WTC11 (cell line): Measurements from ENCODE around the gene ZNF548. TPM values are rescaled to one million over a fixed set of nuclear protein-coding genes. Genes with fewer than 3 reads are reported as not detected.

Source experiments
- ATAC-seq: fragments of 200-7000 bp; cut with Tn5 transposase; 2 replicates; pipeline ENCODE4 v1.10.0; 2021; ENCODE audit warnings: mild to moderate bottlenecking, moderate library complexity
- CTCF ChIA-PET: fragments of 300-600 bp; sonication (Branson Sonifier 250); formaldehyde crosslinking; loops from one replicate; lab custom pipeline; 2021; ENCODE audit warnings: antibody characterized with exemption; lab: Charles Lee
- POLR2A ChIA-PET: fragments of 350-600 bp; sonication (Branson Sonifier 250); formaldehyde crosslinking; loops from one replicate; lab custom pipeline; 2021; ENCODE audit warnings: antibody characterized with exemption; lab: Charles Lee
- DNase-seq: peaks from one replicate; pipeline ENCODE4 v3.0.0; 2021; ENCODE audit warnings: low spot score
- H3K27ac Mint-ChIP-seq: 2 replicates; pipeline ENCODE4 v1.8.0; 2021; ENCODE audit warnings: mixed read lengths
- H3K27me3 Mint-ChIP-seq: 2 replicates; pipeline ENCODE4 v1.8.0; 2021; ENCODE audit warnings: low read depth, mild to moderate bottlenecking, moderate library complexity, mixed read lengths
- H3K36me3 Mint-ChIP-seq: 2 replicates; pipeline ENCODE4 v1.8.0; 2021; ENCODE audit warnings: mixed read lengths
- H3K4me1 Mint-ChIP-seq: 2 replicates; pipeline ENCODE4 v1.8.0; 2022; ENCODE audit warnings: mixed read lengths
- H3K4me3 Mint-ChIP-seq: 2 replicates; pipeline ENCODE4 v1.8.0; 2021; ENCODE audit warnings: mild to moderate bottlenecking, moderate library complexity, mixed read lengths
- H3K9me3 Mint-ChIP-seq: 2 replicates; pipeline ENCODE4 v1.8.0; 2021; ENCODE audit warnings: mixed read lengths
- GABPB1 ChIP-seq: sonication (generic); formaldehyde crosslinking; IDR thresholded peaks from 2 replicates; pipeline ENCODE4 v1.8.1; 2023; ENCODE audit warnings: mild to moderate bottlenecking, missing genetic modification reagents
- NR2C2 ChIP-seq: sonication (generic); formaldehyde crosslinking; IDR thresholded peaks from 2 replicates; pipeline ENCODE4 v1.8.0; 2022; ENCODE audit warnings: mild to moderate bottlenecking, missing genetic modification reagents
- OVOL2 ChIP-seq: fragments of 250-450 bp; sonication (Bioruptor Pico); IDR thresholded peaks from 2 replicates; pipeline ENCODE4 v1.9.0; 2021; ENCODE audit warnings: mild to moderate bottlenecking, borderline replicate concordance
- SOX15 ChIP-seq: fragments of 250-450 bp; sonication (Bioruptor Pico); IDR thresholded peaks from 2 replicates; pipeline ENCODE4 v1.9.0; 2021; ENCODE audit warnings: mild to moderate bottlenecking
- ZNF138 ChIP-seq: sonication (generic); formaldehyde crosslinking; conservative IDR thresholded peaks from 2 replicates; pipeline ENCODE4 v1.8.1; 2022; ENCODE audit warnings: mild to moderate bottlenecking, moderate library complexity, missing genetic modification reagents
- ZNF232 ChIP-seq: sonication (generic); formaldehyde crosslinking; IDR thresholded peaks from 2 replicates; pipeline ENCODE4 v1.8.0; 2022; ENCODE audit warnings: mild to moderate bottlenecking, missing genetic modification reagents
- ZNF263 ChIP-seq: sonication (generic); formaldehyde crosslinking; IDR thresholded peaks from 2 replicates; pipeline ENCODE4 v1.8.1; 2022; ENCODE audit warnings: low read depth, mild to moderate bottlenecking, moderate library complexity, missing genetic modification reagents
- ZNF317 ChIP-seq: sonication (generic); formaldehyde crosslinking; IDR thresholded peaks from 2 replicates; pipeline ENCODE4 v1.8.1; 2023; ENCODE audit warnings: low read depth, mild to moderate bottlenecking, moderate library complexity, missing genetic modification reagents, borderline replicate concordance
- ZNF396 ChIP-seq: fragments of 250-450 bp; sonication (Bioruptor Pico); IDR thresholded peaks from 2 replicates; pipeline ENCODE4 v1.8.0; 2021; ENCODE audit warnings: mild to moderate bottlenecking, moderate library complexity, borderline replicate concordance
- total RNA-seq: library from RNA; stranded (reverse); gene quantifications from 3 replicates; pipeline ENCODE4 v1.2.3, GENCODE V29; 2021
- TF ChIP-seq, protein P1 (sequence below): fragments of 250-450 bp; sonication (Bioruptor Pico); IDR thresholded peaks from 2 replicates; pipeline ENCODE4 v1.9.0; 2021; ENCODE audit warnings: mild to moderate bottlenecking
- TF ChIP-seq, protein P2 (sequence below): fragments of 200-600 bp; IDR thresholded peaks from 2 replicates; pipeline ENCODE4 v1.8.0; 2022; ENCODE audit warnings: antibody characterized with exemption
- TF ChIP-seq, protein P3 (sequence below): fragments of 250-450 bp; sonication (Bioruptor Pico); IDR thresholded peaks from 2 replicates; pipeline ENCODE4 v1.9.0; 2021; ENCODE audit warnings: mild to moderate bottlenecking
- TF ChIP-seq, protein P4 (sequence below): sonication (generic); formaldehyde crosslinking; IDR thresholded peaks from 2 replicates; pipeline ENCODE4 v1.8.0; 2022; ENCODE audit warnings: missing genetic modification reagents
- TF ChIP-seq, protein P5 (sequence below): sonication (generic); formaldehyde crosslinking; IDR thresholded peaks from 2 replicates; pipeline ENCODE4 v1.8.1; 2022; ENCODE audit warnings: low read depth, mild to moderate bottlenecking, moderate library complexity, missing genetic modification reagents, borderline replicate concordance
- TF ChIP-seq, protein P6 (sequence below): fragments of 250-450 bp; sonication (Bioruptor Pico); IDR thresholded peaks from 2 replicates; pipeline ENCODE4 v1.9.0; 2021; ENCODE audit warnings: moderate library complexity, mild to moderate bottlenecking, inconsistent platforms, borderline replicate concordance
- TF ChIP-seq, protein P7 (sequence below): sonication (generic); formaldehyde crosslinking; IDR thresholded peaks from 2 replicates; pipeline ENCODE4 v1.8.1; 2023; ENCODE audit warnings: mild to moderate bottlenecking, missing genetic modification reagents
- TF ChIP-seq, protein P8 (sequence below): sonication (generic); formaldehyde crosslinking; IDR thresholded peaks from 2 replicates; pipeline ENCODE4 v1.8.0; 2022; ENCODE audit warnings: mild to moderate bottlenecking, missing genetic modification reagents

Gene ZNF548
- total RNA-seq, 1 experiment from 2014 or later: 11.3 TPM

DNA sequence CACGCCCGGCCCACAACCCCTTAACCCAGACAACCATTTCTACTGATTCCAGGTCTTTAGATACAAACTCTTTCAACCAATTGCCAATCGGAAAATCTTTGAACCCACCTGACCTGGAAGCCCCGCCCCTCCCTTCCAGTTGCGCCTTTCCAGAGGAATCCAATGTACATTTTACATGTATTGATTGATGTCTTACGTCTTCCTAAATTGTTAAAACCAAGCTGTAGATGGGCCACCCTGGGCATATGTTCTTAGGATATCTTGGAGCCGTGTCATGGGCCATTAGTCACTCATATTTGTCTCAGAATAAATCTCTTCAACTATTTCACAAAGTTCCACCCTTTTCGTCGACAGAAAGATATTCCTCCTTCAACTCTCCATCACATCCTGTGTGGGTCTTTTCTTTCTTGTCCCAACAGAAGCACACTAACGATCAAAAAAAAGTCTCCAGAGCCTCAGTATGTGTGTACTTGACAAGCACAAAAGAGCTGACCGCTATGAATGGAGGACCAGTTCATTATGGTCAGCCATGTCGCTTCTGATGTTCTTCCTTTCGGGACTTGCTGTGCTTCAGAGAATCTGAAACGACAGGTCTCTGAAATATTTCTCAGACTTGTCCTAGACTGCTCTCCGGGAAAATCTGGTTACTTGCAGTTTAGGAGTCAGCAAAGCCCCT is 44.9 kb downstream of the ZNF548 start:
- CTCF ChIA-PET: interaction anchor here (0.6 to 1.8 kb wide), 3 partner anchors 28 to 275 kb away, joined by 3 to 11 read pairs (median 4); partner anchors contain the start of gene ZNF154
- peak overlapping the region; percentile 87 for H3K4me3 Mint-ChIP-seq
- ATAC-seq: no peak
- peak; percentile 34 for DNase-seq
- no peaks in the 10 kb centered on the region for H3K27me3 Mint-ChIP-seq
- peaks cover 3% of the 10 kb centered on the region; the same call in 1 of the 2 replicates for H3K36me3 Mint-ChIP-seq
- peak overlapping the region; percentile 75 for H3K27ac Mint-ChIP-seq
- peaks cover 18% of the 10 kb centered on the region for H3K4me1 Mint-ChIP-seq
- no peaks in the 10 kb centered on the region for H3K9me3 Mint-ChIP-seq
- POLR2A ChIA-PET: interaction anchor here (0.7 to 1.3 kb wide), 5 partner anchors 8 to 155 kb away, joined by 3 to 6 read pairs (median 4); partner anchors contain the start of genes ZNF419, ZNF548 and ZNF772
- TF ChIP-seq, protein P1, sequence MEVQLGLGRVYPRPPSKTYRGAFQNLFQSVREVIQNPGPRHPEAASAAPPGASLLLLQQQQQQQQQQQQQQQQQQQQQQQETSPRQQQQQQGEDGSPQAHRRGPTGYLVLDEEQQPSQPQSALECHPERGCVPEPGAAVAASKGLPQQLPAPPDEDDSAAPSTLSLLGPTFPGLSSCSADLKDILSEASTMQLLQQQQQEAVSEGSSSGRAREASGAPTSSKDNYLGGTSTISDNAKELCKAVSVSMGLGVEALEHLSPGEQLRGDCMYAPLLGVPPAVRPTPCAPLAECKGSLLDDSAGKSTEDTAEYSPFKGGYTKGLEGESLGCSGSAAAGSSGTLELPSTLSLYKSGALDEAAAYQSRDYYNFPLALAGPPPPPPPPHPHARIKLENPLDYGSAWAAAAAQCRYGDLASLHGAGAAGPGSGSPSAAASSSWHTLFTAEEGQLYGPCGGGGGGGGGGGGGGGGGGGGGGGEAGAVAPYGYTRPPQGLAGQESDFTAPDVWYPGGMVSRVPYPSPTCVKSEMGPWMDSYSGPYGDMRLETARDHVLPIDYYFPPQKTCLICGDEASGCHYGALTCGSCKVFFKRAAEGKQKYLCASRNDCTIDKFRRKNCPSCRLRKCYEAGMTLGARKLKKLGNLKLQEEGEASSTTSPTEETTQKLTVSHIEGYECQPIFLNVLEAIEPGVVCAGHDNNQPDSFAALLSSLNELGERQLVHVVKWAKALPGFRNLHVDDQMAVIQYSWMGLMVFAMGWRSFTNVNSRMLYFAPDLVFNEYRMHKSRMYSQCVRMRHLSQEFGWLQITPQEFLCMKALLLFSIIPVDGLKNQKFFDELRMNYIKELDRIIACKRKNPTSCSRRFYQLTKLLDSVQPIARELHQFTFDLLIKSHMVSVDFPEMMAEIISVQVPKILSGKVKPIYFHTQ (CRISPR knock-in tag): no peak
- no peak for TF ChIP-seq ZNF396 (CRISPR knock-in tag)
- TF ChIP-seq NR2C2 (CRISPR knock-in tag): no peak
- TF ChIP-seq, protein P2, sequence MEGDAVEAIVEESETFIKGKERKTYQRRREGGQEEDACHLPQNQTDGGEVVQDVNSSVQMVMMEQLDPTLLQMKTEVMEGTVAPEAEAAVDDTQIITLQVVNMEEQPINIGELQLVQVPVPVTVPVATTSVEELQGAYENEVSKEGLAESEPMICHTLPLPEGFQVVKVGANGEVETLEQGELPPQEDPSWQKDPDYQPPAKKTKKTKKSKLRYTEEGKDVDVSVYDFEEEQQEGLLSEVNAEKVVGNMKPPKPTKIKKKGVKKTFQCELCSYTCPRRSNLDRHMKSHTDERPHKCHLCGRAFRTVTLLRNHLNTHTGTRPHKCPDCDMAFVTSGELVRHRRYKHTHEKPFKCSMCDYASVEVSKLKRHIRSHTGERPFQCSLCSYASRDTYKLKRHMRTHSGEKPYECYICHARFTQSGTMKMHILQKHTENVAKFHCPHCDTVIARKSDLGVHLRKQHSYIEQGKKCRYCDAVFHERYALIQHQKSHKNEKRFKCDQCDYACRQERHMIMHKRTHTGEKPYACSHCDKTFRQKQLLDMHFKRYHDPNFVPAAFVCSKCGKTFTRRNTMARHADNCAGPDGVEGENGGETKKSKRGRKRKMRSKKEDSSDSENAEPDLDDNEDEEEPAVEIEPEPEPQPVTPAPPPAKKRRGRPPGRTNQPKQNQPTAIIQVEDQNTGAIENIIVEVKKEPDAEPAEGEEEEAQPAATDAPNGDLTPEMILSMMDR: no peak
- no peak for TF ChIP-seq SOX15 (CRISPR knock-in tag)
- TF ChIP-seq ZNF263 (CRISPR knock-in tag): no peak
- TF ChIP-seq ZNF232: no peak
- no peak for TF ChIP-seq ZNF317 (CRISPR knock-in tag)
- TF ChIP-seq OVOL2 (CRISPR knock-in tag): no peak
- TF ChIP-seq, protein P3, sequence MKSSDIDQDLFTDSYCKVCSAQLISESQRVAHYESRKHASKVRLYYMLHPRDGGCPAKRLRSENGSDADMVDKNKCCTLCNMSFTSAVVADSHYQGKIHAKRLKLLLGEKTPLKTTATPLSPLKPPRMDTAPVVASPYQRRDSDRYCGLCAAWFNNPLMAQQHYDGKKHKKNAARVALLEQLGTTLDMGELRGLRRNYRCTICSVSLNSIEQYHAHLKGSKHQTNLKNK (CRISPR knock-in tag): no peak
- TF ChIP-seq, protein P4, sequence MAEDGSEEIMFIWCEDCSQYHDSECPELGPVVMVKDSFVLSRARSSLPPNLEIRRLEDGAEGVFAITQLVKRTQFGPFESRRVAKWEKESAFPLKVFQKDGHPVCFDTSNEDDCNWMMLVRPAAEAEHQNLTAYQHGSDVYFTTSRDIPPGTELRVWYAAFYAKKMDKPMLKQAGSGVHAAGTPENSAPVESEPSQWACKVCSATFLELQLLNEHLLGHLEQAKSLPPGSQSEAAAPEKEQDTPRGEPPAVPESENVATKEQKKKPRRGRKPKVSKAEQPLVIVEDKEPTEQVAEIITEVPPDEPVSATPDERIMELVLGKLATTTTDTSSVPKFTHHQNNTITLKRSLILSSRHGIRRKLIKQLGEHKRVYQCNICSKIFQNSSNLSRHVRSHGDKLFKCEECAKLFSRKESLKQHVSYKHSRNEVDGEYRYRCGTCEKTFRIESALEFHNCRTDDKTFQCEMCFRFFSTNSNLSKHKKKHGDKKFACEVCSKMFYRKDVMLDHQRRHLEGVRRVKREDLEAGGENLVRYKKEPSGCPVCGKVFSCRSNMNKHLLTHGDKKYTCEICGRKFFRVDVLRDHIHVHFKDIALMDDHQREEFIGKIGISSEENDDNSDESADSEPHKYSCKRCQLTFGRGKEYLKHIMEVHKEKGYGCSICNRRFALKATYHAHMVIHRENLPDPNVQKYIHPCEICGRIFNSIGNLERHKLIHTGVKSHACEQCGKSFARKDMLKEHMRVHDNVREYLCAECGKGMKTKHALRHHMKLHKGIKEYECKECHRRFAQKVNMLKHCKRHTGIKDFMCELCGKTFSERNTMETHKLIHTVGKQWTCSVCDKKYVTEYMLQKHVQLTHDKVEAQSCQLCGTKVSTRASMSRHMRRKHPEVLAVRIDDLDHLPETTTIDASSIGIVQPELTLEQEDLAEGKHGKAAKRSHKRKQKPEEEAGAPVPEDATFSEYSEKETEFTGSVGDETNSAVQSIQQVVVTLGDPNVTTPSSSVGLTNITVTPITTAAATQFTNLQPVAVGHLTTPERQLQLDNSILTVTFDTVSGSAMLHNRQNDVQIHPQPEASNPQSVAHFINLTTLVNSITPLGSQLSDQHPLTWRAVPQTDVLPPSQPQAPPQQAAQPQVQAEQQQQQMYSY (CRISPR knock-in tag): no peak
- no peak for TF ChIP-seq ZNF138 (CRISPR knock-in tag)

DNA sequence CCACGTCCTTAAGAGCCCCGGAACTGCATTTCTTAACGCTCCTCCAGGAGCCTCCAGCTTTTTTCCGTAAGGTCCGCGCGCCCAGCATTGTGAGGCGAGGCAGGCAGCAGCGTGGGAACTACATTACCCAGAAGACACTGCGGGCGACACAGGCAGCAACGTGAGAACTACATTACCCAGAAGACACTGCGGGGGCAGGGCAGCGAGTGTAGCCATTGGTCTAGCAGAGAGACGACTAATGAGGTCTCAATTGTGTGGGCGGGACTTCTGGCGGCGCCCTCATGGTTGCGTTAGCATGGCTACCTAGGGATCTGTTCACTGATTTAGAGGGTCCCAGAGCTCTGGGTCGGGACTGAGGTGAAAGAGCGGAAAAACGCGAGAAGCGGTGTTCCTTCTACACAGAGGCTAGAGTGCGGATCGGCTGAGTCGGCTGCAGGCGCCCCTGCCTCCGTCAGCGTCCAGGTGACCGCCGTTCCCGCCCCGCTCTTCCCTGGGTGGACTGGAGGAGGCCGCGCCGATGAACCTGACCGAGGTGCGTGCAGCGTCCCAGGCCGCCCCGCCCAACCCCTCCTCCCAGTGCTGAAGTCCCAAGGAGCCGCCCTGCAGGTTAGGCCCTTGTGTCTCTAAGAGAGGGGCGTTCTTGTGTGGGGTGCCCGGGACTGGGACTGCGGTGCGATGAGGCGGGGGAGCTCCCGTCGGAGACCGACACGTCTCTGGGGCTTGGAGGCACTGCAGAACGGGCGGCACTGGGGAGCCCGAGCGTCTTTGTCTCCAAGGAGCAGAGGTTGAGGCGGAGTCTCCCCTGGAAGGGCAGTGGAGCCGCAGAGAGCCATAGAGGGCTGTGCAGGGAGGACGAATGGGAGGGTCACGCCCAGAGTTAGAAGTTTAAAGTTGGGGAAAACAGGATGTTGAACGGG is 45.7 kb downstream of the ZNF548 start, which contains the start of gene ZNF749:
ZNF749 (plus strand) TSS at position 264 of the 917 bp plus-strand sequence; CDS start at position 518, 254 bp downstream.
- ATAC-seq (peak; percentile 91), DNase-seq (peak; percentile 99)
- POLR2A ChIA-PET: interaction anchor here (0.5 to 1.3 kb wide), 8 partner anchors 9 to 334 kb away, joined by 3 to 6 read pairs (median 3); partner anchors contain the start of genes ZNF419, ZNF548, ZNF586 and ZNF772
- H3K9me3 Mint-ChIP-seq: no peaks in the 10 kb centered on the region
- H3K36me3 Mint-ChIP-seq: peaks cover 3% of the 10 kb centered on the region; the same call in 1 of the 2 replicates
- CTCF ChIA-PET: interaction anchor here (0.6 to 1.8 kb wide), 5 partner anchors 29 to 274 kb away, joined by 3 to 11 read pairs (median 4); partner anchors contain the start of genes ZNF154 and ZNF551
- H3K4me3 Mint-ChIP-seq: peak within 1 kb of the TSS; percentile 87
- no peaks in the 10 kb centered on the region for H3K27me3 Mint-ChIP-seq
- H3K27ac Mint-ChIP-seq: peak within 1 kb of the TSS; percentile 97
- peaks cover 18% of the 10 kb centered on the region for H3K4me1 Mint-ChIP-seq
- TF ChIP-seq, protein P5, sequence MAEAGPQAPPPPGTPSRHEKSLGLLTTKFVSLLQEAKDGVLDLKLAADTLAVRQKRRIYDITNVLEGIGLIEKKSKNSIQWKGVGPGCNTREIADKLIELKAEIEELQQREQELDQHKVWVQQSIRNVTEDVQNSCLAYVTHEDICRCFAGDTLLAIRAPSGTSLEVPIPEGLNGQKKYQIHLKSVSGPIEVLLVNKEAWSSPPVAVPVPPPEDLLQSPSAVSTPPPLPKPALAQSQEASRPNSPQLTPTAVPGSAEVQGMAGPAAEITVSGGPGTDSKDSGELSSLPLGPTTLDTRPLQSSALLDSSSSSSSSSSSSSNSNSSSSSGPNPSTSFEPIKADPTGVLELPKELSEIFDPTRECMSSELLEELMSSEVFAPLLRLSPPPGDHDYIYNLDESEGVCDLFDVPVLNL (CRISPR knock-in tag): no peak
- TF ChIP-seq GABPB1 (CRISPR knock-in tag): peak; percentile 65; the same call in 1 of the 2 replicates
- TF ChIP-seq, protein P6, sequence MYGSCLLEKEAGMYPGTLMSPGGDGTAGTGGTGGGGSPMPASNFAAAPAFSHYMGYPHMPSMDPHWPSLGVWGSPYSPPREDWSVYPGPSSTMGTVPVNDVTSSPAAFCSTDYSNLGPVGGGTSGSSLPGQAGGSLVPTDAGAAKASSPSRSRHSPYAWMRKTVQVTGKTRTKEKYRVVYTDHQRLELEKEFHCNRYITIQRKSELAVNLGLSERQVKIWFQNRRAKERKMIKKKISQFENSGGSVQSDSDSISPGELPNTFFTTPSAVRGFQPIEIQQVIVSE: no peak
- TF ChIP-seq, protein P7, sequence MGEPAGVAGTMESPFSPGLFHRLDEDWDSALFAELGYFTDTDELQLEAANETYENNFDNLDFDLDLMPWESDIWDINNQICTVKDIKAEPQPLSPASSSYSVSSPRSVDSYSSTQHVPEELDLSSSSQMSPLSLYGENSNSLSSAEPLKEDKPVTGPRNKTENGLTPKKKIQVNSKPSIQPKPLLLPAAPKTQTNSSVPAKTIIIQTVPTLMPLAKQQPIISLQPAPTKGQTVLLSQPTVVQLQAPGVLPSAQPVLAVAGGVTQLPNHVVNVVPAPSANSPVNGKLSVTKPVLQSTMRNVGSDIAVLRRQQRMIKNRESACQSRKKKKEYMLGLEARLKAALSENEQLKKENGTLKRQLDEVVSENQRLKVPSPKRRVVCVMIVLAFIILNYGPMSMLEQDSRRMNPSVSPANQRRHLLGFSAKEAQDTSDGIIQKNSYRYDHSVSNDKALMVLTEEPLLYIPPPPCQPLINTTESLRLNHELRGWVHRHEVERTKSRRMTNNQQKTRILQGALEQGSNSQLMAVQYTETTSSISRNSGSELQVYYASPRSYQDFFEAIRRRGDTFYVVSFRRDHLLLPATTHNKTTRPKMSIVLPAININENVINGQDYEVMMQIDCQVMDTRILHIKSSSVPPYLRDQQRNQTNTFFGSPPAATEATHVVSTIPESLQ (CRISPR knock-in tag): no peak
- TF ChIP-seq, protein P8, sequence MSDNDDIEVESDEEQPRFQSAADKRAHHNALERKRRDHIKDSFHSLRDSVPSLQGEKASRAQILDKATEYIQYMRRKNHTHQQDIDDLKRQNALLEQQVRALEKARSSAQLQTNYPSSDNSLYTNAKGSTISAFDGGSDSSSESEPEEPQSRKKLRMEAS (CRISPR knock-in tag): peak; percentile 71
